T-helper 1 cell treated with Interleukin-12 subunit alpha and Interleukin-12 subunit beta and Interleukin-4 antibody, amounts not matched to agents 30 μg/mL and 1 μg/mL, for 36 hours (primary cell): Measurements from ENCODE around the gene IGSF11.

ENCODE experiments used
- H3K27ac Mint-ChIP-seq: one replicate; pipeline ENCODE4 v1.8.0; 2021; ENCODE audit warnings: mild to moderate bottlenecking, mixed read lengths
- H3K27me3 Mint-ChIP-seq: one replicate; pipeline ENCODE4 v1.8.0; 2021; ENCODE audit warnings: low read depth, mixed read lengths
- H3K36me3 Mint-ChIP-seq: one replicate; pipeline ENCODE4 v1.8.0; 2021; ENCODE audit warnings: low read depth, mixed read lengths
- H3K4me1 Mint-ChIP-seq: one replicate; pipeline ENCODE4 v1.8.0; 2021; ENCODE audit warnings: low read depth, mixed read lengths
- H3K4me3 Mint-ChIP-seq: one replicate; pipeline ENCODE4 v1.8.0; 2021; ENCODE audit warnings: mild to moderate bottlenecking, moderate library complexity, mixed read lengths
- H3K9me3 Mint-ChIP-seq: one replicate; pipeline ENCODE4 v1.8.0; 2021; ENCODE audit warnings: mixed read lengths

IGSF11 gene

GRCh38 chr3:119018690-119019463 lies 15.8 kb downstream of the IGSF11 start:
- Mint-ChIP-seq H3K36me3 (no peaks in the 10 kb centered on the region), H3K27me3 (no peaks in the 10 kb centered on the region), H3K4me3 (no peak overlapping the region), H3K27ac (no peak overlapping the region), H3K9me3 (no peaks in the 10 kb centered on the region), H3K4me1 (peaks cover 2% of the 10 kb centered on the region)

- no peak overlapping the region for H3K27ac Mint-ChIP-seq
- peaks cover 2% of the 10 kb centered on the region for H3K4me1 Mint-ChIP-seq
- no peaks in the 10 kb centered on the region for H3K27me3 Mint-ChIP-seq
- no peaks in the 10 kb centered on the region for H3K36me3 Mint-ChIP-seq
- no peaks in the 10 kb centered on the region for H3K9me3 Mint-ChIP-seq
- H3K4me3 Mint-ChIP-seq, result no peak overlapping the region
Measured at GRCh38 chr3:119015942-119016341, 18.7 kb downstream of the IGSF11 start.

GRCh38 chr3:119013951-119014350 lies 20.7 kb downstream of the IGSF11 start:
- Mint-ChIP-seq H3K27me3 (no peaks in the 10 kb centered on the region), H3K36me3 (no peaks in the 10 kb centered on the region), H3K4me1 (no peaks in the 10 kb centered on the region), H3K4me3 (no peak overlapping the region), H3K27ac (no peak overlapping the region), H3K9me3 (no peaks in the 10 kb centered on the region)

GRCh38 chr3:119011528-119011927 lies 23.1 kb downstream of the IGSF11 start:
- H3K27me3 Mint-ChIP-seq, result no peaks in the 10 kb centered on the region
- H3K27ac Mint-ChIP-seq, result no peak overlapping the region
- peaks cover 9% of the 10 kb centered on the region for H3K9me3 Mint-ChIP-seq

GRCh38 chr3:118997190-118997589 lies 37.5 kb downstream of the IGSF11 start:
- Mint-ChIP-seq H3K4me1 (no peaks in the 10 kb centered on the region), H3K4me3 (no peak overlapping the region), H3K27ac (no peak overlapping the region), H3K27me3 (no peaks in the 10 kb centered on the region), H3K36me3 (no peaks in the 10 kb centered on the region), H3K9me3 (no peaks in the 10 kb centered on the region)

More at GRCh38 chr3:119011528-119011927, 23.1 kb downstream of the IGSF11 start:
- no peaks in the 10 kb centered on the region for H3K4me1 Mint-ChIP-seq
- peaks cover 2% of the 10 kb centered on the region for H3K36me3 Mint-ChIP-seq
- H3K4me3 Mint-ChIP-seq, result no peak overlapping the region

DNA sequence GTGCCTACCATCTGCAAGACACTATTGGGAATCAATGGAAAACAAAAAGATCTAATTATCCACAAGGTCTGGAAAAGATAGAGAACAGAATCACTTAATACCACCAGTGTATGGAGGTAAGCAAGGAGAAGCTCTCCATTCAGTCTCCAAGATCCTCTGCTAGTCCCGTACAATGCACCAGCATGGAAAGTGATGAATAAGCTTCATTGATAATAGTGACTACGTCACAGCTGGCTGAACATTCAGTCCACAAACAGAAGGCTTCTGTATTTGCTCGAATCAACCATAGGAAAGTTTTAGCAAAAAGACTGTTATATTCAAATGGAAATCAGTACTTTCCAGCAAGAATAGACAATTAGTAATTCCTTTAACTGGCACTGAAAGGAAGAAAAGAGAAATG lies 42.9 kb downstream of the IGSF11 start:
- Mint-ChIP-seq H3K36me3 (no peaks in the 10 kb centered on the region), H3K27ac (no peak overlapping the region), H3K4me1 (no peaks in the 10 kb centered on the region)

GRCh38 chr3:118990823-118991560 lies 43.7 kb downstream of the IGSF11 start:
- H3K4me3 Mint-ChIP-seq, result no peak overlapping the region
- H3K27ac Mint-ChIP-seq, result no peak overlapping the region
- peaks cover 2% of the 10 kb centered on the region for H3K27me3 Mint-ChIP-seq
- H3K4me1 Mint-ChIP-seq, result no peaks in the 10 kb centered on the region
- no peaks in the 10 kb centered on the region for H3K36me3 Mint-ChIP-seq
- H3K9me3 Mint-ChIP-seq, result no peaks in the 10 kb centered on the region

More for the DNA sequence above, 42.9 kb downstream of the IGSF11 start:
- no peaks in the 10 kb centered on the region for H3K27me3 Mint-ChIP-seq
- H3K9me3 Mint-ChIP-seq, result no peaks in the 10 kb centered on the region
- no peak overlapping the region for H3K4me3 Mint-ChIP-seq

DNA sequence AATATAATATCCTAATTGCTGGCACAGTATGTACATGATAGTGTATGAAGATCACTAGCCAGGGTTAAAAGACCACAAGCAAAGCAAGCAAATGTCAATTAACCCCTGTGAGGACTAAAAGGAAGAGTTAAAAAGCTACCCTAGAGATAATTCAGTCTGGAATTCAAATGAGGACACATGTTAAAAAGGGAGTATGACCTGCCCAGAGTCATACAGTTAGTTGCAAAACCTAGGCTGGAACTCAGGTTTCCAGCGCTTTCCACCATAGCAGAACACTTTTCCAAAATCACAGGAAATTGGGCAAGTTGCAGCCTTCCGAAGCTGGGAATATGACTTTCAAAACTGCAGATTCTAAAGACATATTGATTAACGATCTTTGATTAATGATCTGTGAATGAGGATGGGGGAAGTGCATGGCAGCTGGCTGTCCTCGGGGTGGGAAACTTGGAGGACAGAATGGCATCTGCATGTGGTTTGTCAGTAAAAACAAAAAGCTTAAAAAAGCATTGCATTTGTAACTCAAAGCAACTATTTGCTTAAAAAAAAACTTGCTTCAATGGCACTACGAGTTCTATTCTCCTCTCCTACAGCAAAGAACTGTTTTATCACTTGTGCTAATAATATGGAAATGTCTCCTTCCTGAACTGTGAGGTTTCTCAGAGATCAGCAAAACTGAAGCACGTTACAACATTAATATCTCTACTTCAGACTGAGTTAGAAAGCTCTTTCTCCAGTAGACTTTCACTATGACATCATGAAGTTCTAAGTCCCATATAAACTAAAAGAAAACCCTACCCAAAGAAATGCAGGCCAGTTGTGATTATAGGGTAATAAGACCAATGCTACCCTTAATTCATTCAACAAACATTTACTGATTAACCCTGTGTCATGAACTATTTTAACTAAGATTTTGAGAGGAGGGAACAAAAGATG lies 46.2 kb downstream of the IGSF11 start:
- peaks cover 6% of the 10 kb centered on the region for H3K27me3 Mint-ChIP-seq
- no peaks in the 10 kb centered on the region for H3K36me3 Mint-ChIP-seq
- no peak overlapping the region for H3K27ac Mint-ChIP-seq
- peaks cover 6% of the 10 kb centered on the region for H3K4me1 Mint-ChIP-seq
- H3K9me3 Mint-ChIP-seq, result no peaks in the 10 kb centered on the region
- no peak overlapping the region for H3K4me3 Mint-ChIP-seq

DNA sequence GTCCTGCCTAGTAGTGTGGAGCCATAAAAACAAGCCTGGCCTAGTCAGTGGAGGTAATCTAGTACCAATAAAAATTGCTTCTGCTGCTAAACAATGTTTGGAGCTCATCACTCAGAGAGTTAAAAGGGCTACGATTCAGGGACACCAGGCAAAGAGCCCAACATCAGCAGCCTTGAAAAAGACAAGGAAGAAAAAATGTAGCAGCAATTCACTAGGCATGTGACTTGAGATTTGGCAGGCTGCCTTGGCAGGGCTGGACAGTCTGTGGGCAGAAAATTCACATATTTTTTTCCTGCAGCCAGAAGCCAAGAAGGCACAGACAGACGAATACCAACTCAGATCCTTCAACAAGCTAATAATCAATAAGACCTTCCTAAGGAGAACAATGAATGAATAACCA lies 47.2 kb downstream of the IGSF11 start:
- Mint-ChIP-seq H3K27ac (no peak overlapping the region), H3K4me1 (peaks cover 6% of the 10 kb centered on the region), H3K9me3 (no peaks in the 10 kb centered on the region), H3K27me3 (peaks cover 6% of the 10 kb centered on the region), H3K4me3 (no peak overlapping the region), H3K36me3 (no peaks in the 10 kb centered on the region)

DNA sequence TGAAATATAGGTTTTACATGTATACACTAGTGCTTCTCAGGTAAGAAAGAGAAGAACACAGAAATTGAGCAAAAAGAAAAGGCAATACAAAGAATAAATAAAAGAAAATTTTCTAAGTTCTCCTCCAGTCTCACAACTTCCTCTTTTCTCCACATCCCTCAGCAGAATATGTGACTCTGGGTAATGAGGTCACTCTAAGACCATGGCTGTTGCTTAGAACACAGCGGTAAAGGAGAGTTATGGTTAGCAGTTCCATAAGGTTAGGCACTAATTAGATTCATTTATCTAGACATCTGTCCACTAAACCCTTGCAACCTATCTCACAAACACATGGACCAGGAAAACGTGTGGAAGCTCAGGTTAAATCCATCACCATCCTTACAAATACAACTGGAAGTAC lies 47.9 kb downstream of the IGSF11 start:
- no peak overlapping the region for H3K4me3 Mint-ChIP-seq
- no peaks in the 10 kb centered on the region for H3K9me3 Mint-ChIP-seq
- H3K27me3 Mint-ChIP-seq, result peaks cover 6% of the 10 kb centered on the region
- H3K4me1 Mint-ChIP-seq, result peaks cover 8% of the 10 kb centered on the region
- H3K36me3 Mint-ChIP-seq, result no peaks in the 10 kb centered on the region
- H3K27ac Mint-ChIP-seq, result no peak overlapping the region

GRCh38 chr3:118984699-118985098 lies 49.9 kb downstream of the IGSF11 start:
- H3K4me3 Mint-ChIP-seq, result no peak overlapping the region
- no peak overlapping the region for H3K27ac Mint-ChIP-seq
- H3K4me1 Mint-ChIP-seq, result peaks cover 15% of the 10 kb centered on the region
- H3K9me3 Mint-ChIP-seq, result no peaks in the 10 kb centered on the region
- peaks cover 6% of the 10 kb centered on the region for H3K27me3 Mint-ChIP-seq
- no peaks in the 10 kb centered on the region for H3K36me3 Mint-ChIP-seq

DNA sequence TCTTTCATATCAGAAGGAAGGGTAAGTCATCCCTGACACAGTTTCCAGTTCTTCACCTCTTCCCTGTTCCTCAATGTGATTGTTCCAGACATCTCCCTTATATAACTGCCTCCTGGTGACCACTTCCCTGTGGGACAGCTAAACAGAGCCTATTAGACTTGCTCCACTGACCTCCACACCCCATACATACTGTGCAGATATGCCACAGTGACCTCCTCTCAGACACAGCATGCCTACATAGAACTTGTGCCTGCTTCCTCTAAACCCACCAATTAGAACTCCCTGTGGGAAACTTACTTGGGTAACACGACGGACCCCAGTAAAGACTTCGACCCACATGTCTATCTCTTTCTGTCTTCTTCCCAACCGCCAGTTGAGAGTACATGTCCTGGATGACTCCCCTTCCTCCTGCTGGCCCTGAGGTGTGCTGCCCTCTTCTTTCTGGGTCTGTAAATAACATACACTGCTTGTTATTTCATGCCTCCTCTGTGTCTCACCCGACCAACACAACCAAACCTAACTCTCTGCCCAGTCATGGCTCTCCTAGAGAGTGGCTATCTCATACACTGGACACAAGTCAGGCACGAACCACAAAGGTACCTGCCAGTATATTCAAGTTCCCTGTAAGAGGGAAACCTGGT lies 53.0 kb downstream of the IGSF11 start:
- H3K4me1 Mint-ChIP-seq, result peaks cover 15% of the 10 kb centered on the region
- H3K4me3 Mint-ChIP-seq, result no peak overlapping the region
- no peak overlapping the region for H3K27ac Mint-ChIP-seq
- H3K36me3 Mint-ChIP-seq, result no peaks in the 10 kb centered on the region
- no peaks in the 10 kb centered on the region for H3K9me3 Mint-ChIP-seq
- H3K27me3 Mint-ChIP-seq, result peaks cover 6% of the 10 kb centered on the region

DNA sequence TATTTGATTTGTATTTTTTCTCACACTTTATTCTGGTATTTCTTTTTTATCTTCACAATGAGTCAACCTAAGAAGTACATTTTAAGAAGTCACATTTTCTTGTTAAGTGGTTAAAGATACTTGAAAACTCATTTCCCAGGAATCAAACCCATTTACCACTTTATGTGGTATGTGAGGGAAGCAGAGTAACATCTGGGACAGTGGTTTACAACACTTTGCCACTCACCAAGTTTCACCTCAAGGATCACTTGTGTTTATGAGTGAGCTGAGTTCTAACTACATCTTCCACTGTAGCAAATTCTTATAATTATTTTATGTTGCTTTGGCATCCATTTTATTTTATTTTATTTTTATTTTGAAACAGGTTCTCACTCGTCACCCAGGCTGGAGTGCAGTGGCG lies 53.8 kb downstream of the IGSF11 start:
- H3K27ac Mint-ChIP-seq, result no peak overlapping the region
- no peaks in the 10 kb centered on the region for H3K9me3 Mint-ChIP-seq
- peaks cover 15% of the 10 kb centered on the region for H3K4me1 Mint-ChIP-seq

GRCh38 chr3:118978393-118978758 lies 56.3 kb downstream of the IGSF11 start:
- H3K27me3 Mint-ChIP-seq, result no peaks in the 10 kb centered on the region
- H3K4me1 Mint-ChIP-seq, result peaks cover 9% of the 10 kb centered on the region
- no peaks in the 10 kb centered on the region for H3K36me3 Mint-ChIP-seq
- H3K4me3 Mint-ChIP-seq, result no peak overlapping the region
- no peaks in the 10 kb centered on the region for H3K9me3 Mint-ChIP-seq
- no peak overlapping the region for H3K27ac Mint-ChIP-seq

More for the DNA sequence above, 53.8 kb downstream of the IGSF11 start:
- Mint-ChIP-seq H3K27me3 (peaks cover 3% of the 10 kb centered on the region), H3K4me3 (no peak overlapping the region), H3K36me3 (no peaks in the 10 kb centered on the region)
